Neural cell (in vitro differentiated cells): ENCODE measurements around the gene DNAJB11.

Experiments used
- CTCF ChIP-seq: fragments of 450-650 bp; IDR thresholded peaks from 2 replicates; pipeline ENCODE4 v1.5.1; 2014; ENCODE audit warnings: antibody characterized with exemption, mild to moderate bottlenecking, moderate library complexity; ENCODE audit not compliant: poor library complexity, severe bottlenecking
- EZH2 ChIP-seq: fragments of 200-600, 300-800 bp; shearing (Covaris generic), sonication (generic); IDR thresholded peaks from 2 replicates; pipeline ENCODE4 v1.6.1; 2014; ENCODE audit warnings: antibody characterized with exemption, low read length, borderline replicate concordance, mild to moderate bottlenecking; ENCODE audit not compliant: insufficient read depth, poor library complexity, severe bottlenecking
- POLR2AphosphoS5 ChIP-seq: IDR thresholded peaks from 2 replicates; pipeline ENCODE4 v1.6.1; 2012
- RAD21 ChIP-seq: fragments of 450-650 bp; conservative IDR thresholded peaks from 2 replicates; pipeline ENCODE4 v1.6.1; 2014; ENCODE audit warnings: antibody characterized with exemption, mild to moderate bottlenecking, moderate library complexity
- REST ChIP-seq: IDR thresholded peaks from 2 replicates; pipeline ENCODE4 v1.6.1; 2012; ENCODE audit warnings: borderline replicate concordance

GRCh38 chr3:186580785-186581184 lies 10.3 kb downstream of the DNAJB11 start:
- TF ChIP-seq EZH2, result no peak
- TF ChIP-seq REST, result no peak
- TF ChIP-seq CTCF, result no peak
- TF ChIP-seq POLR2AphosphoS5, result no peak
- TF ChIP-seq RAD21, result no peak
